ENCODE data around the gene PRKAG3.
"Not testable (repeated sequence)": the region's sequence is repeated elsewhere in the genome, so short reads cannot be mapped to it uniquely, and the experiment has no call there.

PRKAG3 gene

GRCh38 chr2:218785103-218785502 lies 46.5 kb downstream of the PRKAG3 start:
- no peak for DNase-seq (ENCODE audit: extremely low read depth in 1 of 2, low read depth in 1 of 2)

- DNase-seq (ENCODE audit: extremely low read depth in 1 of 2, low read depth in 1 of 2), result no peak
These were observed 47.9 kb downstream of the PRKAG3 start for GRCh38 chr2:218783688-218784087.

- no peak for DNase-seq (ENCODE audit: extremely low read depth in 1 of 2, low read depth in 1 of 2)
These were observed 49.1 kb downstream of the PRKAG3 start for GRCh38 chr2:218782528-218782844.

GRCh38 chr2:218781691-218782527 lies 49.7 kb downstream of the PRKAG3 start, which contains the start of gene CYP27A1:
Gene CYP27A1, plus strand, starts transcription at chr2:218782147. Its CDS starts 36 bp downstream, at chr2:218782183.
- DNase-seq (ENCODE audit: extremely low read depth in 1 of 2, low read depth in 1 of 2), result no peak

GRCh38 chr2:218780851-218781690 lies 50.5 kb downstream of the PRKAG3 start:
- DNase-seq (ENCODE audit: extremely low read depth in 1 of 2, low read depth in 1 of 2), result no peak

DNA sequence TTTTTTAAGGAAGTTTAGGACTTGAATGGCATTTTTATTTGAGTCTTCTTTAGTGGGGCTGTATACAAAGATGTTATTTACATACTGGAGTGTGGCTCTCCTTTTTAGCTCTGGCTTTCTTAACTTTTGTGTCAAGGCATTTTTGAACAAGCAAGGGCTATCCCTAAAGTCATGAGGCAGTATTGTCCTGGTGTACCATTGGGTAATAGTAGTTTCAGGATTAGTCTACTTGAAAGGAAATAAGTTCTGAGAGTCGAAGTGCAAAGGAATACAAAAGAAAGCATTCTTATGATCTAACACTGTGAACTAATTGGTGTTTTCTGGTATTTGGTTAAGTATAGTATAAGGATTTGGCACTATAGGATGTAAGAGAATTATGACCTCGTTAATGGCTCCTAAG lies 51.6 kb downstream of the PRKAG3 start:
- DNase-seq (ENCODE audit: extremely low read depth in 1 of 2, low read depth in 1 of 2), result no peak

DNA sequence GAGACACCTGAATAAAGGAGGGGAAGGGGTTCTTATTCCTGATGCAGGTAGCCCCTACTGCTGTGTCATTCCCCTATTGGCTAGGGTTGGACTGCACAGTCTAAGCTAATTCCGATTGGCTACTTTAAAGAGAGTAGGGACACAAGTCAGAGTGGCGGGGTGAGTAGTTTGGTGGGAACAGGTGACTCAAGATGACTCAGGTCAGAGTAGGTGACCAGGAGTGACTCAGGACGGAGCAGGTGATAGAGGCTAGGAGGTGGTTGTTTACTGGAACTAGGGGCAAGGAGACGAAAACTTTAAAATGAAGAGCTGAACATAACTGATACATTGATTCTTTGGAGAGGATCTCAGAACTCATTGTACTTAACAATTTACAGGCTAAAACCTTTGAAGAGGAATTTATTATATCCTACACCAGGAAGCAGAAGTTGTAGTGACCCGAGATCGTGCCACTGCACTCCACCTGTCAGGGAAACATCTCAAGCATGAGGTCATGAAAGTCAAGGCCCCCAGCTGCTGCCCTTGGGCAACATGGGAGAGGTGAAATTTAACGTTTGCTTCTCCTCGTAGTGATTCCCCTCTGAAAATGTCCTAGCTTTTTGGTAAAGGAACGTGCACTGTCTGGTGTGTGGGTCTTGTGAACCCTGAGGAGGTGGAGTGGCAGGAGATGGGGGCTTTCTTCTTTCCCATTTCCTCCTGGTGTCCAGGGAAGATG lies 54.2 kb downstream of the PRKAG3 start:
- DNase-seq (ENCODE audit: extremely low read depth in 1 of 2, low read depth in 1 of 2), result no peak

- no peak for DNase-seq (ENCODE audit: extremely low read depth in 1 of 2, low read depth in 1 of 2)
These were observed 55.1 kb downstream of the PRKAG3 start for GRCh38 chr2:218776488-218776887.

- no peak for DNase-seq (ENCODE audit: extremely low read depth in 1 of 2, low read depth in 1 of 2)
These were observed 57.7 kb downstream of the PRKAG3 start for GRCh38 chr2:218773881-218774280.

DNA sequence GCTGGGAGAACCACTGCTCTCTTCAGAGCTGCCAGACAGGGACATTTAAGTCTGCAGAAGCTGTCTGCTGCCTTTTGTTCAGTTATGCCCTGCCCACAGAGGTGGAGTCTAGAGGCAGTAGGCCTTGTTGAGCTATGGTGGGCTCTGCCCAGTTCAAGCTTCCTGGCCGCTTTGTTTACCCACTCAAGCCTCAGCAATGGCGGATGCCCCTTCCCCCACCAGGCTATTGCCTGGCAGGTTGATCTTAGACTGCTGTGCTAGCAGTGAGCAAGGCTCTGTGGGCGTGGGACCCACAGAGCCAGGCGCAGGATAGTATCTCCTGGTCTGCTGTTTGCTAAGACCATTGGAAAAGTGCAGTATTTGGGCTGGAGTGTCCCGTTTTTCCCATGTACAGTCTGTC lies 58.8 kb downstream of the PRKAG3 start:
- not testable (repeated sequence) for DNase-seq (ENCODE audit: extremely low read depth in 1 of 2, low read depth in 1 of 2)

Data from stimulated activated CD8-positive, alpha-beta memory T cell treated with anti-CD3 and anti-CD28 coated beads, Interleukin-7, amount 100 ng/mL, for 48 hours (primary cell).